GM13976 (cell line): ENCODE results near the gene KCNJ15.

Source experiments
- DNase-seq: peaks from one replicate; pipeline ENCODE4 v3.0.0; 2012; ENCODE audit warnings: low spot score
- CTCF ChIP-seq: IDR thresholded peaks from 2 replicates; pipeline ENCODE4 v1.5.1; 2012; ENCODE audit warnings: borderline replicate concordance, mild to moderate bottlenecking; ENCODE audit not compliant: insufficient read depth; ENCODE audit errors: extremely low read depth, missing control alignments, control extremely low read depth
- in situ Hi-C: fragments of 300-500 bp; cut with MboI; formaldehyde crosslinking; loops from one replicate; pipeline ENCODE4 v1.12.0; 2022; ENCODE audit warnings: low sequenced_read_pairs, mixed read lengths, inconsistent platforms; ENCODE audit not compliant: unreplicated experiment

The KCNJ15 gene

DNA sequence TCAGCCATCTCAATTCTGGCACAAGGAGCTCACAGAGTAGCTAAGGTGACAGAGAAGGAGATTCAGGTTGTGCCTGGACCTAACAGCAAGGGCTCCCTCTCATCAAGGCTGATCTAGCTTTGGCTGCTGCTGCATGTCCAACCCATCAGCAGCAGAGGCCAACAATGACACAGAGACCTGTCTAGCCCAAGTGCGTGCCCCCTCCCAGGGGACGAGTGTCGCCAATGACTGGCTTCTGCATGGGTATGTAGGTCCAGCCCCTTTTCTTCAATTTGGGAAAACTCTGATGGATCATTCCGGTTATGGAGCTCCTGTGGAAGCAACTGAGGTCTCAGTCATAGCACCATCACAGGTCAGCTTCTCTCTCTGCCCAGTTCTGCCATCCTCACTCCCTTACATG, 83.3 kb downstream of the KCNJ15 start:
- no peak for TF ChIP-seq CTCF
- no peak for DNase-seq
- in situ Hi-C loops: no loop called here

DNA sequence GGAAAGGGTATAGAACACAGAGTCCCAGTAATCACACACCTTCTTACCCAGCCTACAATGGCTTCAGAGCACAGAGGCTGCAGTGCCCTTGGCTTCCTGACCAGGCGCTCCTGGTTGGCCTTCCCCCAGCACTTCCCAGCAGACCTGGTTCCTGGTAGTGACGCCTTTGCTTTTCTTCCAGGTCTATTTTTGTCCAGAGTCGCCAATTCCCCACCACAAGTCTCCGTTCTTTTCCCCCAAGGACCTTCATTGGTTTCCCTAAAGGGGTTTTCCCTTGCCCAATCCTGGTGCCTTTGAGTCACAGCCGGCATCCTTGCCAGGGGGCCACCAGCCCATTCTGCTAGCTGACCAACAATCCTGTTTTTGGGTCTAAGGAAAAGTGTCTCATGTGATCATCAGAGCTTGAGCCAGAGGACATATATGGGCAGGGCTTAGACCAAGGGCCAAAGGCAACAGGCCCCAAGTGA, 84.8 kb downstream of the KCNJ15 start:
- no peak for DNase-seq
- in situ Hi-C loops: no loop called here
- TF ChIP-seq CTCF: no peak

GRCh38 chr21:38342739-38343138, 85.9 kb downstream of the KCNJ15 start:
- no peak for DNase-seq
- in situ Hi-C loops: no loop called here
- TF ChIP-seq CTCF: no peak

DNA sequence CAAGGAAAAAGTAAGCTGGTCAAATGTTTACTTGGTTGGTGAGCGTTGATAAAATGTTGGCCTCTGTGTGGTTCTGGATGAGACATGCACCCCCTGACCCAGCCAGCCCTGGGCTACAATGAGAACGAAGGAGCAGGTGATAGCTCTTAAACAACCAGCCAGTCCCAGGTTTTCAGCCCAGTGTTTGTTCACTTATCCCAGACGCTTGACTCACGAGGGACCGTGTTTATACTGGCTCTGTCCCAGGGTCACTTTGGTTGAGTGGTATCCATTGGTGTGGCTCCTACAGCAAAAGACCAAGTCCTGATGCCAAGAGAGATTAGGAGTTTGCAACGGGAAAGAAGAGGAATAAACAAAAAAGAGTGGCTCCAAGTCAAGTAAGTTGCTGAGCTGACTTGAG, 86.9 kb downstream of the KCNJ15 start:
- DNase-seq: no peak
- in situ Hi-C loops: no loop called here
- TF ChIP-seq CTCF: no peak

- in situ Hi-C loops: no loop called here
- no peak for TF ChIP-seq CTCF
- DNase-seq: no peak
Observed at GRCh38 chr21:38346286-38346685, 89.5 kb downstream of the KCNJ15 start.

DNA sequence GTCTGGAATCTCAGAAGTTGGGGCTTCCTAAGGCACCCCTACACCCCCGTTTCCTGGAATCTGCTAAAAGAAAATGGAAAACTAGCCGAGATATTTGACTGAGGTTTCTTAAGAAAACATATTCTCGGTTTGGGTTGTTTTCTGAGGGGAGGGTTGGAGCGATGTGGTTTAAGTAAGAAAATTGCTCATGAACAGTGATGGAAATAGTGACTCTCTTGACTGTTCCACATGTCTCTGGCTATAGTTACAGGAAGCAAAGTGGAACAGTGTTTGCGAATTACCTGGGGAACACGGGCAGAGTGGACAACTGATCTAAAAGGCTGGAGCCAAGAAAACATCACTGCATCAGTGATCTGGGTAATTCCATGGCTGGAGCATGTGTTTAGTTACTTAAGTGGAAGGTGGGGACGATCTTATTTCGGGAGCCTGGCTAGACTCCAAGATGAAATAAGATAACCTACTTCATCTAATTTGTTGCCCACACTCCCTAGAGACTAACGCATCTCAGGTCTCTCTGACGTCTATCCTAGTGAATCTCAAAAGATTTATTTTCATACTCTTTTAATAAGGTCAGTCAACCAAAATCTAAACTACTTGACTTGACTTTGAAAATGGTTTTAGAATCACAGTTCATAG, 92.4 kb downstream of the KCNJ15 start:
- DNase-seq: no peak

More for the DNA sequence above, 92.4 kb downstream of the KCNJ15 start:
- in situ Hi-C loops: no loop called here
- TF ChIP-seq CTCF: no peak
